MM.1S (cell line): Measurements from ENCODE around the gene PIP5K1A.

ENCODE experiments used
- DNase-seq: peaks from one replicate; pipeline ENCODE4 v3.0.0-alpha.2; 2015
- H2AFZ ChIP-seq: fragments of 300-600 bp; sonication (generic); 2 replicates; pipeline ENCODE4 v1.6.0; 2016; ENCODE audit warnings: antibody characterized with exemption, low read length
- H3F3A ChIP-seq: fragments of 300-600 bp; sonication (generic); 2 replicates; pipeline ENCODE4 v1.6.1; 2016; ENCODE audit warnings: mild to moderate bottlenecking, antibody characterized with exemption, low read length, moderate library complexity, mixed read lengths; ENCODE audit not compliant: insufficient read depth
- H3K27ac ChIP-seq: fragments of 300-600 bp; sonication (generic); 2 replicates; pipeline ENCODE4 v1.5.1; 2016; ENCODE audit warnings: mild to moderate bottlenecking, low read length
- H3K27me3 ChIP-seq: fragments of 300-600 bp; sonication (generic); replicated peaks from 2 replicates; pipeline ENCODE4 v1.6.0; 2016; ENCODE audit warnings: low read length; ENCODE audit not compliant: insufficient read depth
- H3K36me3 ChIP-seq: fragments of 300-600 bp; sonication (generic); replicated peaks from 2 replicates; pipeline ENCODE4 v1.6.1; 2016; ENCODE audit warnings: mild to moderate bottlenecking, low read length, mixed read lengths; ENCODE audit not compliant: insufficient read depth
- H3K4me1 ChIP-seq: fragments of 300-600 bp; sonication (generic); 2 replicates; pipeline ENCODE4 v1.6.1; 2016; ENCODE audit warnings: low read length, mixed read lengths
- H3K4me2 ChIP-seq: fragments of 300-600 bp; sonication (generic); 2 replicates; pipeline ENCODE4 v1.6.0; 2016; ENCODE audit warnings: low read depth, low read length
- H3K4me3 ChIP-seq: fragments of 300-600 bp; sonication (generic); 2 replicates; pipeline ENCODE4 v1.5.1; 2016; ENCODE audit warnings: low read length, mixed read lengths
- H3K79me2 ChIP-seq: fragments of 300-600 bp; sonication (generic); 2 replicates; pipeline ENCODE4 v1.6.1; 2016; ENCODE audit warnings: mixed run types, low read length, mixed read lengths
- H3K9ac ChIP-seq: fragments of 300-600 bp; sonication (generic); 2 replicates; pipeline ENCODE4 v1.6.1; 2016; ENCODE audit warnings: low read length, mixed read lengths
- H3K9me2 ChIP-seq: fragments of 300-600 bp; sonication (generic); replicated peaks from 2 replicates; pipeline ENCODE4 v1.6.1; 2016; ENCODE audit warnings: mild to moderate bottlenecking, low read length, mixed read lengths; ENCODE audit not compliant: insufficient read depth
- H3K9me3 ChIP-seq: fragments of 300-600 bp; sonication (generic); replicated peaks from 2 replicates; pipeline ENCODE4 v1.6.1; 2016; ENCODE audit warnings: mild to moderate bottlenecking, low read length, mixed read lengths; ENCODE audit not compliant: insufficient read depth
- H4K20me1 ChIP-seq: fragments of 300-600 bp; sonication (generic); 2 replicates; pipeline ENCODE4 v1.6.1; 2016; ENCODE audit warnings: mild to moderate bottlenecking, low read length, moderate library complexity, mixed read lengths; ENCODE audit not compliant: insufficient read depth
- CTCF ChIP-seq: fragments of 300-600 bp; sonication (generic); IDR thresholded peaks from 2 replicates; pipeline ENCODE4 v1.5.1; 2016; ENCODE audit warnings: antibody characterized with exemption, low read length, mixed read lengths
- EZH2 ChIP-seq: fragments of 300-600 bp; sonication (generic); optimal IDR thresholded peaks from 2 replicates; pipeline ENCODE3; 2017; ENCODE audit warnings: low read depth, mild to moderate bottlenecking, antibody characterized with exemption, low read length, mixed read lengths
- EZH2phosphoT487 ChIP-seq: fragments of 300-600 bp; sonication (generic); IDR thresholded peaks from 2 replicates; pipeline ENCODE4 v1.6.1; 2018; ENCODE audit warnings: antibody characterized with exemption, low read length

Gene PIP5K1A

GRCh38 chr1:151175041-151175741, 23.2 kb upstream of the PIP5K1A start:
- Histone ChIP-seq H2AFZ (no peak overlapping the region), H3K79me2 (no peaks in the 10 kb centered on the region), H3K4me2 (no peak overlapping the region), H3K4me1 (no peaks in the 10 kb centered on the region), H3K9ac (no peak overlapping the region), H3K27ac (no peak overlapping the region), H3K36me3 (peaks cover 5% of the 10 kb centered on the region; the same call in 1 of the 2 replicates), H3K27me3 (no peaks in the 10 kb centered on the region), H3F3A (no peaks in the 10 kb centered on the region; the same call in 1 of the 2 replicates), H3K4me3 (no peak overlapping the region), H3K9me2 (no peaks in the 10 kb centered on the region), H4K20me1 (no peaks in the 10 kb centered on the region), H3K9me3 (no peaks in the 10 kb centered on the region)
- TF ChIP-seq EZH2phosphoT487 = no peak
- TF ChIP-seq CTCF = no peak
- TF ChIP-seq EZH2 = no peak
- DNase-seq = no peak

- H3K9ac ChIP-seq = no peak within 1 kb of the TSS
- H4K20me1 ChIP-seq = no peaks in the 10 kb centered on the region
- H3K9me2 ChIP-seq = no peaks in the 10 kb centered on the region
- H3K36me3 ChIP-seq = peaks cover 5% of the 10 kb centered on the region; the same call in 1 of the 2 replicates
- DNase-seq = no peak
- no peaks in the 10 kb centered on the region for H3K4me1 ChIP-seq
- no peaks in the 10 kb centered on the region for H3K27me3 ChIP-seq
- H3K27ac ChIP-seq = no peak within 1 kb of the TSS
- H3K4me2 ChIP-seq = no peak within 1 kb of the TSS
- TF ChIP-seq EZH2 (no peak), CTCF (peak; percentile 51)
- H3K9me3 ChIP-seq = no peaks in the 10 kb centered on the region
- no peak within 1 kb of the TSS for H2AFZ ChIP-seq
- H3K4me3 ChIP-seq = no peak within 1 kb of the TSS
- no peaks in the 10 kb centered on the region; the same call in 1 of the 2 replicates for H3F3A ChIP-seq
- H3K79me2 ChIP-seq = no peaks in the 10 kb centered on the region
These were observed 22.5 kb upstream of the PIP5K1A start, which contains the start of gene TMOD4 for GRCh38 chr1:151175863-151176262. Gene TMOD4 (minus strand): TSS chr1:151175981. CDS start chr1:151174875, 1,106 bp downstream.

GRCh38 chr1:151176514-151177045, 21.8 kb upstream of the PIP5K1A start:
- Histone ChIP-seq H3K9ac (no peak overlapping the region), H3K36me3 (peaks cover 5% of the 10 kb centered on the region; the same call in 1 of the 2 replicates), H3K79me2 (no peaks in the 10 kb centered on the region), H3F3A (no peaks in the 10 kb centered on the region), H2AFZ (no peak overlapping the region), H3K4me2 (no peak overlapping the region), H3K27me3 (no peaks in the 10 kb centered on the region), H3K27ac (no peak overlapping the region), H4K20me1 (no peaks in the 10 kb centered on the region), H3K9me3 (no peaks in the 10 kb centered on the region), H3K9me2 (no peaks in the 10 kb centered on the region), H3K4me1 (no peaks in the 10 kb centered on the region), H3K4me3 (no peak overlapping the region)
- DNase-seq = no peak
- TF ChIP-seq EZH2phosphoT487 = no peak
- no peak for TF ChIP-seq CTCF
- no peak for TF ChIP-seq EZH2
